ENCODE measurements around the gene OGFOD2.

- TF ChIP-seq EP300 (IDR thresholded peaks at IDR 0.05), result no peak
- no peak for TF ChIP-seq POLR2A (IDR thresholded peaks at IDR 0.05)
Observed at GRCh38 chr12:123010110-123010509, 35.1 kb downstream of the OGFOD2 start.
